DMS53 (cell line): ENCODE data around the gene ESYT2.

Source experiments
- DNase-seq: peaks from one replicate; lab custom pipeline; 2025; lab: John Stamatoyannopoulos, UW

ESYT2 gene

DNA sequence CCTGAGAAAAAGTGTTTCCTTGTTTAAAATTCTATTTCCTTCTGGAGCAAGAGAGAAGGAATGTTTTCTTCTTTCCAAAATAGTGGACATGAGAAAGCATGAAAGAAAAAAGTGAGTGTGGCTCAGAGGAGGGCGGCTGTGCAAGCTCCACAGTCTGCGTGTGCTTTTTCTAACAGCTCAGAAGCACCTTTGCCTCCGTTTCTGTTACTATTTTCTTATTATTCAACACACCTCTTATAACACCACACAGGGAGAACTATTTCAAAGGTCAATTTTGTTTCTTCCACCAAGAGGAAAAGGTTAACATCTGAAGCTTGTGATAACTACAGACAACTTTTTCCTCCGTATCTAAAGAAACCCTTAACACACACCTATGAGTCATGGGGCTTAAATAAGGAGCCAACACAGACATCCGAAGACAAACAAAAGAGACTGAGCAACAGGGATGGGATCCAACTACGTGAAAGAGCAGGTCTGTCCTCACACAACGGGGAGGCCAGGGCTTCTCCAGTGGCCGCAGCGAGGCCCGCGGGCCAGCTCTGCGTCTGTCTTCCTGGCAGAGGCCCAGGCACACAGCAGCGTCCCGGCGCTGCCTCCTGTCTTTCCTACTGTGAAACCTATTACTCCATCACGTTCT, 88.5 kb downstream of the ESYT2 start:
- DNase-seq = no peak

DNA sequence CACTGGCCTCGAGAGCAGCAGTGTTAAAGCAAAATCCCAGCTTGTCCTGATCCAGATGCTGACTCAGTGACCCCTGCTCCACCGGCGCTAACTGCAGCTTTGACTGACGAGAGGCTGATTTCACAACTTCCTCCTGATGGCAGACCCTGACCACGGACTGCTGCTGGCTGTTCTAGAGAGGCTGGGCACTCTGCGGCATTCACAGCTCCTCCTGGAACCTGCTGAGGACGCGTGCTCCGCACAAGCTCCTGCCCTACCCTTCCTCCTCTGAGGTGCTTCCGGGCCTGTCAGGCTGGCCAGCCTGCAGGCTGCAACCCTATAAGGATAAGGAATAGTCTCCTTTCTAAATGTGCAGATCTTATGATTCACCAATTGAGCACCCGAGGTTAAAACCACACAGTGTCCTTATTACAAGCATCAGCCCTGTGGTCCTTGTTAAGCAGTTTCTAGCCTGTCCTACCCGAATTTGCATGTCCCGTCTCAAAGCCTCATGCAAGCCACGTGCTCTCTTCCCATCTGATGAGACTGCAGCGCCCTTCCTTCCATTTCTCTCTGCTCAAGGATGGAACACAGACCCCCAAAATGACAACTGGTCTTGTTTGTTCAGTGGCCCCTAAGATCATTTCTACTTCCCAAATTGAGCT, 89.2 kb downstream of the ESYT2 start:
- DNase-seq = no peak

DNA sequence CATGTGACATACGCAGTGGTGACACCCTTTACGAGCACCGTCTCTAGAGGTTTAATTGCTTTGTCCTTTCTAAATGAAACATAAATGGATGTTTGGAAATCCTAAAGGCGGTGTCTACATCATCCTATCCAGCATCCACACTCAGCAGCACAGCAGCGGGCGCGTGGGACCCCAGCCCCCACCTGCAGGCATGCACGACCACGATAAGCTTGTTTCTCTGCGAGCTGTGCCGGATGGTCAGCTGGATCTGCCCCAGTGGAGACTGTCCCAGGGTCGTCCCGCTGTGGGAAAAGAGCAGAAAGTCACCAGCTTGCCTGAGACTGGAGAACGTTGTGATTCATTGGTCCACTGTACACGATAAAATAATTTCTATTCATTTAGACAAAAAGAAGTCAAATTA, 90.5 kb downstream of the ESYT2 start:
- no peak for DNase-seq

GRCh38 chr7:158737064-158737695, 92.1 kb downstream of the ESYT2 start:
- no peak for DNase-seq

GRCh38 chr7:158735935-158736334, 93.4 kb downstream of the ESYT2 start:
- DNase-seq = no peak

- no peak for DNase-seq
Observed at GRCh38 chr7:158734861-158735260, 94.4 kb downstream of the ESYT2 start.

- DNase-seq = peak; percentile 33
Observed at GRCh38 chr7:158733775-158734494, 95.4 kb downstream of the ESYT2 start.

DNA sequence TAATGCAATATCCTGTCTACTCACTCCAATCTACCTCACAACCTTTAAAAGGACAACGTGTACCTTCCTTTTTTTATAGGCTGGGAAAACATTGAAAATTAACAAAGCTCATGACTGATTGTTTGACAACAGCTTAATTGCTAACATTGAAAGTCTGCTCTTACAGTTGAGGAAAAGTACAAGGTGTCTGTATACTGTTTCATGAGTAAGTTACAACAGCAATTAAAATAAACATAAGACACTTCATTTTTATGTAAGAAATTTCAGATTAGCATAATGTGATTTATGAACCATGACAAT, 96.1 kb downstream of the ESYT2 start:
- DNase-seq = no peak

DNA sequence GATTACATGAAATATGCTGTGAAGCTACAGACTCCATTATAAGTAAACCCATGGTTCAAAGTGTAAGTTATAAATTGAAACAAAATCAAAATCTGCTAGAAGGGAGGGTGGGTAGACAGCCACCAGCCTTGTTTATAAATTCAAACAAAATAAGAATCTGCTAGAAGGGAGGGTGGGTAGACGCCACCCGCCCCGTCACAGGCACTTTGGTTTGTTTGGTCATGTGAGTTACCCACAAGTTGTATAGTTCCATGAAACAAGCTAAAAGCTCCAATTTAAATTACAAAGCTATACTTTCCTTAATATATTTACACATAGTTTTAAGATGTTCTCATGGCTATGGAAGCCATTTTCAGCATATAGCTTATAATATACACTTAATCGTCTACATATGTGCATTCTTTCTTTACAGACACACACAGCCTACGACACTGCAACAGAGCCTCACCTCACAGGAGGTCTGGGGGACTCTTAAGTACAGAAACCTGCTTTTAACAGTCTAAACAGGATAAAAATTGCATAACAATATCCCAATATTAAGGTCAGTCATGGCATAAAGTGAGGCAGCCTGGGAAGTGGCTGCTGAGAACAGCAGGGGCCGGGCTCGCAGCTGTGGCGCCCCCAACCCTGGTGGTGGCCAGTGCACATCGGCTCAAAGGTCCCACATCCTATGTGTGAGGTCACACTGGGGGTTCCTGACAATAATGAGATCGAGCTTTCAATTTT, 96.7 kb downstream of the ESYT2 start:
- DNase-seq = no peak

DNA sequence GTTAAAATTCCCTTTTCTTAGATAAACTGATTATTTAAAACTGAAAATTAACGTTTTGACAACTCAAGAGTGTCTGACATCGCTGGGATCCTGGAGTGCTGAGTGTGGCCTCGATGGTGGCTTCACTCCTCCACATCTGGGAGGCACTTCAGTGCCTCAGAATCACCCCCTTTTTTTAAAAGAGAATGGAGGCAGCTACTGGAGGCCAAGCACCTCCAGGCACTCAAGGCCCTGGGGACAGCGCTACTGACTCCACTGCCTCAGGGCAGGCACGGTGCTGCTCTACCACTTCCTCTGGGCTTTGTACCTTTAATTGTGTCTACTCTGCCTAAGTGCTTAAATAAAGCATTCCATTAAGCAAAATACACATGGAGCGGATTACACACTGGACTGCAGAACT, 97.5 kb downstream of the ESYT2 start:
- DNase-seq = no peak

- no peak for DNase-seq
Observed at GRCh38 chr7:158730383-158731346, 98.6 kb downstream of the ESYT2 start.

- DNase-seq = no peak
Observed at GRCh38 chr7:158729646-158730382, 99.5 kb downstream of the ESYT2 start.

DNA sequence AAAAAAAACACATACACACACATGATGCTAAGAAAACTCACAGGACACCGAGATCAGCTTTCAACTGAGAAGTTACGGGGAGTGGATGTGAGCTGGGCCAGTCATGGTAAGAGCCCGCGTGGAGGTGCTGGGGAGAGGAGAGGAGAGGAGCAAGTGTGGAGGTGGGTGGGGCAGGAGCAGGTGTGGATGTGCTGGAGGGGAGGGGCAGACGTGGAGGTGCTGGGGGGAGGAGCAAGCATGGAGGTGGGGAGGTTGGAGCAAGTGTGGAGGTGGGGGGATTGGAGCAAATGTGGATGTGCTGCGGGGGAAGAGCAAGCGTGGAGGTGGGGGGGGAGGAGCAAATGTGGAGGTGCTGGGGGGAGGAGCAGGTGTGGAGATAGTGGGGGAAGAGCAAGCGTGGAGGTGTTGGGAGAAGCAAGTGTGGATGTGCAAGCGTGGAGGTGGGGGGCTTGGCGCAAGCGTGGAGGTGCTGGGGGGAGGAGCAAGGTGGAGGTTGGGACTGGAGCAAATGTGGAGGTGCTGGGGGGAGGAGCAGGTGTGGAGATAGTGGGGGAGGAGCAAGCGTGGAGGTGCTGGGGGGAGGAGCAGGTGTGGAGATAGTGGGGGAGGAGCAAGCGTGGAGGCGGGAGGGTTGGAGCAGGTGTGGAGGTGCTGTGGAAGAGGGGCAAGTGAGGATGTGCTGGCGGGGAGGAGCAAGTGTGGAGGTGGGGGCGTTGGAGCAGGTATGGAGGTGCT, 100.2 kb downstream of the ESYT2 start:
- DNase-seq = peak; percentile 17

DNA sequence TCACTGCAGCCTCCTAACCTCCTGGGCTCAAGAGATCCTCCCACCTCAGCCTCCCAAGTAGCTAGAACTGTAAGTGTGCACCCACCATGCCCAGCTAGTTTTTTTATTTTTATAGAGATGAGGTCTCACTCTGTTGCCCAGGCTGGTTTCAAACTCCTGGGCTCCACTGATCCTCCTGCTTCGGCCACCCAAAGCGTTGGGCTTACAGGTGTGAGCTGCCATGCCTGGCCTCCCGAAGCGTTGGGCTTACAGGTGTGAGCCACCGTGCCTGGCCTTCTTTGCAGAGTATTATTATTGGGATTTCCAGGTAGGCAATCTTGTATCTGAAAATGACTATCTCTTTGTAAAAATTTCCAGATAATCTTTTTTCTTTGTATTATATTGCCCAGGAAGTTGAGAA, 101.6 kb downstream of the ESYT2 start:
- no peak for DNase-seq

GRCh38 chr7:158726277-158726807, 103.0 kb downstream of the ESYT2 start:
- DNase-seq = no peak

- no peak for DNase-seq
Observed at GRCh38 chr7:158725506-158725800, 103.9 kb downstream of the ESYT2 start.

DNA sequence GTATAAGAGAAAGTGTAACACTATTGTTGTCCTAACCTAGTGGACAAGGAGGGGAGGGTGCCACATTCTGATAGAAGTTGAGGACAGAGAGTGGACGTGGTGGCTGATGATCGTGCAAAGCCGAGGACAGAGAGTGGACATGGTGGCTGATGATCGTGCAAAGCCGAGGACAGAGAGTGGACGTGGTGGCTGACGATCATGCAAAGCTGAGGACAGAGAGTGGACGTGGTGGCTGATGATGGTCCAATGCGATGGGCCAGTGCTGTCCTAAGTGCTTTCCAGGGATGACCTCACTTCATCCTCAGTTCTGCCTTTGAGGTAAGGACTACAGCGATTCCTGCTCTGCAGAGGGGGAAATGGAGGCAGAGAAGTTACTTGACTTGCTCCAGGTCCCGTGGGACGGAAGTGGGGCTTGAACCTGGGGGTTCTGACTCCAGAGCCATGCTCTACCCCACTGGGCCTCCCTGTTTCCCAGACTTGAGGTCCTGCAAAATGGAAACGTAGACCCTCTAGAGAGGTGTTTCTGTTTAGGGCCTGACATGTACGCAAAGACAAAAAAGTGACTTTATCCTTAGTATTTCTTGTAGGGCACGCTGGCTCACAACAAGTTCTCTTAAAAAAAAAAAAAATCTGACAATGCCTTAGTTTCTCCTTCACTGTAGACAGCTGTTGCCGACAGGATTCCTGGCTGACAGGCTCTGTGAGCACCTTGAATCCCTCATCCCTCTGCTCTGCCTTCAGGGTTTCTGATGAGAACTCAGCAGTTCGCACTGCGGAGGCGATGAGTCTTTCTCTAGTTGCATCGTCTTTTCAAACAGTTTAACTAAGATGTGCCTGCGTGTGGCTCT, 104.4 kb downstream of the ESYT2 start:
- DNase-seq = no peak

DNA sequence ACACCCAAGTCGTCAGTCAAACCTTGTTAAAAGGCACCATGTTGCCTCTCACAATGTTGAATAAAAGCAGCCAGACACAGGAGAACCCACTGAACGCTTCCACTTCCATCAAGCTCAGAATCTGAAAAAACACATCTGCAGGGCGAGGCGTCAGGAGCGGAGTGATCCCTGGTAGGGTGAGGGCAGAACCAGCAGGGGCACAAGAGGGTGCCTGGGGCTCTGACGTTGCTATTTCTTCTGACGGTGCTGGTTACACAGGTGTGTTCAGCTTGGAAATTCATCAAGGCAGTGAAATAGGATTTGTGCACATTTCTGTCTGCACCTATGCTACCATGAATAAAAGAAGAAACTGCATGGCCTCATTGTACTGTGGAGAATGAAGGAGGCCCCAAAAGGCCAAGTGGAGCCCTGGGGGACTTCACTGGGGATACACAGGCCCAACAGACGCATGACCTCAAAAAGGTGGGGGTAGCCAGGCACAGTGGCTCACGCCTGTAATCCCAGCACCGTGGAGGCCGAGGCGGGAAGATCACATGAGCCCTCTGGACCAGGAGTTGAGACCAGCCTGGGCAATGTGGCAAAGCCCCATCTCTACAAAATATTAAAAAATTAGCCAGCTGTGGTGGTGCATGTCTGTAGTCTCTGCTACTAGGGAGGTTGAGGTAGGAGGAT, 105.5 kb downstream of the ESYT2 start:
- DNase-seq = no peak
